GM23338 (cell line): ENCODE data around the gene ECE1. TPM values are rescaled to one million over a fixed set of nuclear protein-coding genes. Genes with fewer than 3 reads are reported as not detected.

Experiments used
- ATAC-seq: fragments of 200-7000 bp; cut with Tn5 transposase; 3 replicates; pipeline ENCODE4 v1.9.1; 2020
- DNase-seq: peaks from one replicate; pipeline ENCODE4 v3.0.0-alpha.2; 2015; ENCODE audit warnings: low spot score
- H2AFZ ChIP-seq: fragments of 200-600 bp; sonication (generic); 2 replicates; pipeline ENCODE4 v1.8.0; 2016; ENCODE audit warnings: antibody characterized with exemption, mild to moderate bottlenecking, moderate library complexity
- H3F3A ChIP-seq: fragments of 200-600 bp; sonication (generic); replicated peaks from 2 replicates; pipeline ENCODE4 v1.8.0; 2017; ENCODE audit warnings: antibody characterized with exemption, mixed run types, low read depth
- H3K27ac ChIP-seq: fragments of 200-600 bp; sonication (generic); 2 replicates; pipeline ENCODE4 v1.6.1; 2016; ENCODE audit warnings: low read depth
- H3K27me3 ChIP-seq: fragments of 200-600 bp; sonication (generic); 2 replicates; pipeline ENCODE4 v1.8.0; 2016; ENCODE audit warnings: mild to moderate bottlenecking, mixed run types, moderate library complexity; ENCODE audit not compliant: insufficient read depth
- H3K36me3 ChIP-seq: fragments of 200-600 bp; sonication (generic); 2 replicates; pipeline ENCODE4 v1.8.0; 2016; ENCODE audit warnings: mild to moderate bottlenecking; ENCODE audit not compliant: insufficient read depth
- H3K4me1 ChIP-seq: fragments of 200-600 bp; sonication (generic); 2 replicates; pipeline ENCODE4 v1.8.0; 2016; ENCODE audit warnings: mild to moderate bottlenecking, moderate library complexity; ENCODE audit not compliant: insufficient read depth
- H3K4me2 ChIP-seq: fragments of 200-600 bp; sonication (generic); 2 replicates; pipeline ENCODE4 v1.7.1; 2017; ENCODE audit warnings: mixed run types
- H3K4me3 ChIP-seq: fragments of 200-600 bp; sonication (generic); 2 replicates; pipeline ENCODE4 v1.6.1; 2016; ENCODE audit warnings: mixed run types
- H3K79me2 ChIP-seq: fragments of 200-600 bp; sonication (generic); replicated peaks from 2 replicates; pipeline ENCODE4 v1.8.0; 2017; ENCODE audit warnings: mild to moderate bottlenecking; ENCODE audit not compliant: insufficient read depth
- H3K9me2 ChIP-seq: fragments of 200-600 bp; sonication (generic); 2 replicates; pipeline ENCODE4 v1.8.0; 2017; ENCODE audit not compliant: insufficient read depth
- H4K20me1 ChIP-seq: fragments of 200-600 bp; sonication (generic); replicated peaks from 2 replicates; pipeline ENCODE4 v1.8.0; 2017; ENCODE audit warnings: mild to moderate bottlenecking; ENCODE audit not compliant: insufficient read depth
- H3K27ac Mint-ChIP-seq: 2 replicates; pipeline ENCODE4 v1.8.0; 2020; ENCODE audit warnings: inconsistent platforms, mild to moderate bottlenecking, moderate library complexity, mixed read lengths
- H3K27me3 Mint-ChIP-seq: 3 replicates; pipeline ENCODE4 v1.8.0; 2022; ENCODE audit warnings: low read depth, mild to moderate bottlenecking, moderate library complexity, mixed read lengths, inconsistent platforms; ENCODE audit not compliant: insufficient read depth, poor library complexity
- H3K36me3 Mint-ChIP-seq: 3 replicates; pipeline ENCODE4 v1.8.0; 2021; ENCODE audit warnings: low read depth, mild to moderate bottlenecking, inconsistent platforms, moderate library complexity, mixed read lengths
- H3K4me1 Mint-ChIP-seq: 3 replicates; pipeline ENCODE4 v1.8.0; 2020; ENCODE audit warnings: mild to moderate bottlenecking, inconsistent platforms, mixed read lengths
- H3K4me3 Mint-ChIP-seq: 3 replicates; pipeline ENCODE4 v1.8.0; 2021; ENCODE audit warnings: moderate library complexity, mild to moderate bottlenecking, inconsistent platforms, mixed read lengths
- H3K9me3 Mint-ChIP-seq: 3 replicates; pipeline ENCODE4 v1.8.0; 2020; ENCODE audit warnings: moderate library complexity, mild to moderate bottlenecking, inconsistent platforms, mixed read lengths
- CREB1 ChIP-seq: fragments of 250-450 bp; sonication (Bioruptor Pico); IDR thresholded peaks from 2 replicates; pipeline ENCODE4 v1.5.0; 2020; ENCODE audit warnings: low read depth, mild to moderate bottlenecking, moderate library complexity
- EZH2phosphoT487 ChIP-seq: fragments of 200-600 bp; sonication (generic); IDR thresholded peaks from one replicate; pipeline ENCODE4 v1.8.1; 2018; ENCODE audit warnings: antibody characterized with exemption; ENCODE audit not compliant: unreplicated experiment
- JUNB ChIP-seq: IDR thresholded peaks from one replicate; pipeline ENCODE4 v1.6.1; 2016; ENCODE audit warnings: antibody characterized with exemption; ENCODE audit not compliant: unreplicated experiment
- NANOG ChIP-seq: IDR thresholded peaks from 2 replicates; pipeline ENCODE4 v1.6.1; 2016; ENCODE audit warnings: antibody characterized with exemption, borderline replicate concordance
- POLR2AphosphoS5 ChIP-seq: IDR thresholded peaks from 2 replicates; pipeline ENCODE4 v1.6.1; 2016; ENCODE audit warnings: antibody characterized with exemption, low read depth
- REST ChIP-seq: IDR thresholded peaks from one replicate; pipeline ENCODE4 v1.6.1; 2018; ENCODE audit warnings: antibody characterized with exemption; ENCODE audit not compliant: unreplicated experiment
- STAT1 ChIP-seq: IDR thresholded peaks from one replicate; pipeline ENCODE4 v1.6.1; 2016; ENCODE audit warnings: antibody characterized with exemption; ENCODE audit not compliant: unreplicated experiment
- polyA plus RNA-seq: library from polyadenylated mRNA; unstranded; fragments of >200 nt; fragmentation: Nextera tagmentation; extraction: Ambion mirVana; gene quantifications from 2 replicates; pipeline ENCODE4 v1.2.1, GENCODE V29; 2016
- total RNA-seq: library from RNA; depleted of rRNA; stranded (reverse); fragments of >200 nt; shearing (Covaris generic); gene quantifications from 2 replicates; pipeline ENCODE4 v1.2.3, GENCODE V29; 2014
- TF ChIP-seq, protein P1 (sequence below), 2 experiments: fragments of 200-600 bp in 1 of 2; sonication (generic) in 1 of 2; conservative IDR thresholded peaks; 2 replicates each; pipeline versions ENCODE4 v1.5.1 to v1.6.1; 2016 to 2017; ENCODE audit warnings: antibody characterized with exemption in 2 of 2, low read depth in 2 of 2, mild to moderate bottlenecking in 2 of 2, moderate library complexity in 1 of 2
- TF ChIP-seq, protein P2 (sequence below): IDR thresholded peaks from 2 replicates; pipeline ENCODE4 v1.6.1; 2016; ENCODE audit warnings: antibody characterized with exemption
- TF ChIP-seq, protein P3 (sequence below): fragments of 250-450 bp; sonication (Bioruptor Pico); IDR thresholded peaks from 2 replicates; pipeline ENCODE4 v1.5.0; 2020; ENCODE audit warnings: mild to moderate bottlenecking, moderate library complexity

The ECE1 gene
- total and polyA plus RNA-seq, 2 experiments from 2014 or later, result 11.0 to 45.0 TPM

DNA sequence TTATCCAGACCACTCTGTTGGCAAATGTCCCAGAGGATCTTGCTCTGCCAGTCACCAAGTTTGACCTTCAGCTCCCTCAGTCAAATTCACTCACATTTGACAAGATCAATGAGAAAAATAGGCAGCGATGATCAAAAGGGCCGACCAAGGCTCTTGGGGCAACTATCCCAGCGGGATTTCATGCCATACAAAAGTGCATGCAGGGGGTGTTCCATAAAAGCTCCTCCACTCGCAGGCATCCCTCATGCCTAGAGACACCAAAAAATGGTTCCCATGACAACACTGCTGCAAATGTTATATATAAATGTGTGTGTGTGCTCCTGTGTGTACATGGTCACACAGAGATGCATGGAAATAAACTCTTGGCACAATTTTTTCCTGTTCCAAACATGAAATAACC is 97.4 kb downstream of the ECE1 start:
- Histone ChIP-seq H3K4me3 (no peak overlapping the region), H4K20me1 (peaks cover 3% of the 10 kb centered on the region), H2AFZ (no peak overlapping the region), H3K9me2 (no peaks in the 10 kb centered on the region), H3K4me2 (no peak overlapping the region), H3K4me1 (no peaks in the 10 kb centered on the region; the same call in 1 of the 2 replicates), H3K27me3 (peaks cover 71% of the 10 kb centered on the region), H3K36me3 (no peaks in the 10 kb centered on the region), H3K27ac (no peak overlapping the region), H3K79me2 (no peaks in the 10 kb centered on the region), H3F3A (no peaks in the 10 kb centered on the region)
- no peak for DNase-seq
- no peaks in the 10 kb centered on the region for H3K36me3 Mint-ChIP-seq
- no peak overlapping the region for H3K4me3 Mint-ChIP-seq
- TF ChIP-seq POLR2AphosphoS5, result no peak
- H3K27me3 Mint-ChIP-seq, result peaks cover 81% of the 10 kb centered on the region
- H3K9me3 Mint-ChIP-seq, result no peaks in the 10 kb centered on the region
- no peaks in the 10 kb centered on the region for H3K4me1 Mint-ChIP-seq
- no peak overlapping the region for H3K27ac Mint-ChIP-seq
- ATAC-seq, result no peak

GRCh38 chr1:21192284-21192683 is 98.0 kb downstream of the ECE1 start:
- peaks cover 84% of the 10 kb centered on the region for H3K27me3 Mint-ChIP-seq
- TF ChIP-seq POLR2AphosphoS5, result no peak
- TF ChIP-seq REST, result no peak
- no peak for TF ChIP-seq JUNB
- TF ChIP-seq, protein P1, sequence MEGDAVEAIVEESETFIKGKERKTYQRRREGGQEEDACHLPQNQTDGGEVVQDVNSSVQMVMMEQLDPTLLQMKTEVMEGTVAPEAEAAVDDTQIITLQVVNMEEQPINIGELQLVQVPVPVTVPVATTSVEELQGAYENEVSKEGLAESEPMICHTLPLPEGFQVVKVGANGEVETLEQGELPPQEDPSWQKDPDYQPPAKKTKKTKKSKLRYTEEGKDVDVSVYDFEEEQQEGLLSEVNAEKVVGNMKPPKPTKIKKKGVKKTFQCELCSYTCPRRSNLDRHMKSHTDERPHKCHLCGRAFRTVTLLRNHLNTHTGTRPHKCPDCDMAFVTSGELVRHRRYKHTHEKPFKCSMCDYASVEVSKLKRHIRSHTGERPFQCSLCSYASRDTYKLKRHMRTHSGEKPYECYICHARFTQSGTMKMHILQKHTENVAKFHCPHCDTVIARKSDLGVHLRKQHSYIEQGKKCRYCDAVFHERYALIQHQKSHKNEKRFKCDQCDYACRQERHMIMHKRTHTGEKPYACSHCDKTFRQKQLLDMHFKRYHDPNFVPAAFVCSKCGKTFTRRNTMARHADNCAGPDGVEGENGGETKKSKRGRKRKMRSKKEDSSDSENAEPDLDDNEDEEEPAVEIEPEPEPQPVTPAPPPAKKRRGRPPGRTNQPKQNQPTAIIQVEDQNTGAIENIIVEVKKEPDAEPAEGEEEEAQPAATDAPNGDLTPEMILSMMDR (conservative IDR thresholded peaks at IDR 0.05; ENCODE audit: low read depth in 2 of 2), result no peak
- TF ChIP-seq, protein P2, sequence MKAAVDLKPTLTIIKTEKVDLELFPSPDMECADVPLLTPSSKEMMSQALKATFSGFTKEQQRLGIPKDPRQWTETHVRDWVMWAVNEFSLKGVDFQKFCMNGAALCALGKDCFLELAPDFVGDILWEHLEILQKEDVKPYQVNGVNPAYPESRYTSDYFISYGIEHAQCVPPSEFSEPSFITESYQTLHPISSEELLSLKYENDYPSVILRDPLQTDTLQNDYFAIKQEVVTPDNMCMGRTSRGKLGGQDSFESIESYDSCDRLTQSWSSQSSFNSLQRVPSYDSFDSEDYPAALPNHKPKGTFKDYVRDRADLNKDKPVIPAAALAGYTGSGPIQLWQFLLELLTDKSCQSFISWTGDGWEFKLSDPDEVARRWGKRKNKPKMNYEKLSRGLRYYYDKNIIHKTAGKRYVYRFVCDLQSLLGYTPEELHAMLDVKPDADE, result no peak
- TF ChIP-seq, protein P3, sequence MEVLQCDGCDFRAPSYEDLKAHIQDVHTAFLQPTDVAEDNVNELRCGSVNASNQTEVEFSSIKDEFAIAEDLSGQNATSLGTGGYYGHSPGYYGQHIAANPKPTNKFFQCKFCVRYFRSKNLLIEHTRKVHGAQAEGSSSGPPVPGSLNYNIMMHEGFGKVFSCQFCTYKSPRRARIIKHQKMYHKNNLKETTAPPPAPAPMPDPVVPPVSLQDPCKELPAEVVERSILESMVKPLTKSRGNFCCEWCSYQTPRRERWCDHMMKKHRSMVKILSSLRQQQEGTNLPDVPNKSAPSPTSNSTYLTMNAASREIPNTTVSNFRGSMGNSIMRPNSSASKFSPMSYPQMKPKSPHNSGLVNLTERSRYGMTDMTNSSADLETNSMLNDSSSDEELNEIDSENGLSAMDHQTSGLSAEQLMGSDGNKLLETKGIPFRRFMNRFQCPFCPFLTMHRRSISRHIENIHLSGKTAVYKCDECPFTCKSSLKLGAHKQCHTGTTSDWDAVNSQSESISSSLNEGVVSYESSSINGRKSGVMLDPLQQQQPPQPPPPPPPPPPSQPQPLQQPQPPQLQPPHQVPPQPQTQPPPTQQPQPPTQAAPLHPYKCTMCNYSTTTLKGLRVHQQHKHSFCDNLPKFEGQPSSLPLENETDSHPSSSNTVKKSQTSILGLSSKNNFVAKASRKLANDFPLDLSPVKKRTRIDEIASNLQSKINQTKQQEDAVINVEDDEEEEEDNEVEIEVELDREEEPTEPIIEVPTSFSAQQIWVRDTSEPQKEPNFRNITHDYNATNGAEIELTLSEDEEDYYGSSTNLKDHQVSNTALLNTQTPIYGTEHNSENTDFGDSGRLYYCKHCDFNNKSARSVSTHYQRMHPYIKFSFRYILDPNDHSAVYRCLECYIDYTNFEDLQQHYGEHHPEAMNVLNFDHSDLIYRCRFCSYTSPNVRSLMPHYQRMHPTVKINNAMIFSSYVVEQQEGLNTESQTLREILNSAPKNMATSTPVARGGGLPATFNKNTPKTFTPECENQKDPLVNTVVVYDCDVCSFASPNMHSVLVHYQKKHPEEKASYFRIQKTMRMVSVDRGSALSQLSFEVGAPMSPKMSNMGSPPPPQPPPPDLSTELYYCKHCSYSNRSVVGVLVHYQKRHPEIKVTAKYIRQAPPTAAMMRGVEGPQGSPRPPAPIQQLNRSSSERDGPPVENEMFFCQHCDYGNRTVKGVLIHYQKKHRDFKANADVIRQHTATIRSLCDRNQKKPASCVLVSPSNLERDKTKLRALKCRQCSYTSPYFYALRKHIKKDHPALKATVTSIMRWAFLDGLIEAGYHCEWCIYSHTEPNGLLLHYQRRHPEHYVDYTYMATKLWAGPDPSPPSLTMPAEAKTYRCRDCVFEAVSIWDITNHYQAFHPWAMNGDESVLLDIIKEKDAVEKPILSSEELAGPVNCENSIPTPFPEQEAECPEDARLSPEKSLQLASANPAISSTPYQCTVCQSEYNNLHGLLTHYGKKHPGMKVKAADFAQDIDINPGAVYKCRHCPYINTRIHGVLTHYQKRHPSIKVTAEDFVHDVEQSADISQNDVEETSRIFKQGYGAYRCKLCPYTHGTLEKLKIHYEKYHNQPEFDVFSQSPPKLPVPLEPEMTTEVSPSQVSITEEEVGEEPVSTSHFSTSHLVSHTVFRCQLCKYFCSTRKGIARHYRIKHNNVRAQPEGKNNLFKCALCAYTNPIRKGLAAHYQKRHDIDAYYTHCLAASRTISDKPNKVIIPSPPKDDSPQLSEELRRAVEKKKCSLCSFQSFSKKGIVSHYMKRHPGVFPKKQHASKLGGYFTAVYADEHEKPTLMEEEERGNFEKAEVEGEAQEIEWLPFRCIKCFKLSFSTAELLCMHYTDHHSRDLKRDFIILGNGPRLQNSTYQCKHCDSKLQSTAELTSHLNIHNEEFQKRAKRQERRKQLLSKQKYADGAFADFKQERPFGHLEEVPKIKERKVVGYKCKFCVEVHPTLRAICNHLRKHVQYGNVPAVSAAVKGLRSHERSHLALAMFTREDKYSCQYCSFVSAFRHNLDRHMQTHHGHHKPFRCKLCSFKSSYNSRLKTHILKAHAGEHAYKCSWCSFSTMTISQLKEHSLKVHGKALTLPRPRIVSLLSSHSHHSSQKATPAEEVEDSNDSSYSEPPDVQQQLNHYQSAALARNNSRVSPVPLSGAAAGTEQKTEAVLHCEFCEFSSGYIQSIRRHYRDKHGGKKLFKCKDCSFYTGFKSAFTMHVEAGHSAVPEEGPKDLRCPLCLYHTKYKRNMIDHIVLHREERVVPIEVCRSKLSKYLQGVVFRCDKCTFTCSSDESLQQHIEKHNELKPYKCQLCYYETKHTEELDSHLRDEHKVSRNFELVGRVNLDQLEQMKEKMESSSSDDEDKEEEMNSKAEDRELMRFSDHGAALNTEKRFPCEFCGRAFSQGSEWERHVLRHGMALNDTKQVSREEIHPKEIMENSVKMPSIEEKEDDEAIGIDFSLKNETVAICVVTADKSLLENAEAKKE (CRISPR knock-in tag), result no peak
- no peak for TF ChIP-seq CREB1 (CRISPR knock-in tag)
- no peak for TF ChIP-seq NANOG
- TF ChIP-seq EZH2phosphoT487, result no peak
- TF ChIP-seq STAT1, result no peak

More at GRCh38 chr1:21192284-21192683, 98.0 kb downstream of the ECE1 start:
- peaks cover 3% of the 10 kb centered on the region for H4K20me1 ChIP-seq
- Mint-ChIP-seq H3K36me3 (no peaks in the 10 kb centered on the region), H3K4me1 (no peaks in the 10 kb centered on the region), H3K27ac (no peak overlapping the region), H3K4me3 (no peak overlapping the region), H3K9me3 (no peaks in the 10 kb centered on the region)
- no peak overlapping the region for H3K4me3 ChIP-seq
- no peak overlapping the region for H3K27ac ChIP-seq
- H3K27me3 ChIP-seq, result peaks cover 77% of the 10 kb centered on the region
- no peaks in the 10 kb centered on the region for H3K9me2 ChIP-seq
- H2AFZ ChIP-seq, result no peak overlapping the region
- H3F3A ChIP-seq, result no peaks in the 10 kb centered on the region
- no peak for ATAC-seq
- no peak for DNase-seq
- H3K4me2 ChIP-seq, result no peak overlapping the region
- H3K36me3 ChIP-seq, result no peaks in the 10 kb centered on the region
- no peaks in the 10 kb centered on the region for H3K79me2 ChIP-seq
- H3K4me1 ChIP-seq, result no peaks in the 10 kb centered on the region; the same call in 1 of the 2 replicates
